GM12878 (cell line): ENCODE results near the gene NUP107. TPM values are rescaled to one million over a fixed set of nuclear protein-coding genes. Genes with fewer than 3 reads are reported as not detected.

Experiments
- ATAC-seq: fragments of 200-7000 bp; cut with Tn5 transposase; 3 replicates; pipeline ENCODE4 v1.9.1; 2020; ENCODE audit warnings: mild to moderate bottlenecking, moderate library complexity
- BruUV-seq: library from RNA; stranded (reverse); fragments of 400-500 nt; replicated peaks from 2 replicates; lab custom pipeline; 2021; lab: Mats Ljungman, UMichigan
- CTCF ChIA-PET: fragments of 300-600 bp; sonication (Branson Sonifier 250); formaldehyde crosslinking; extraction: SDS; loops from one replicate; lab custom pipeline; 2021; ENCODE audit warnings: inconsistent platforms; lab: Yijun Ruan, JAX
- POLR2A ChIA-PET: fragments of 350-600 bp; formaldehyde crosslinking; extraction: SDS; loops from one replicate; lab custom pipeline; 2021; ENCODE audit warnings: inconsistent platforms; lab: Charles Lee
- RAD21 ChIA-PET: fragments of 300-600 bp; sonication (Branson Sonifier 250); formaldehyde crosslinking; loops from one replicate; lab custom pipeline; 2023; ENCODE audit warnings: antibody characterized with exemption; ENCODE audit not compliant: unreplicated experiment; lab: Charles Lee
- SMC1A ChIA-PET: fragments of 300-600 bp; sonication (Branson Sonifier 250); formaldehyde crosslinking; loops from one replicate; lab custom pipeline; 2023; ENCODE audit not compliant: unreplicated experiment, uncharacterized antibody; lab: Charles Lee
- DNase-seq: peaks from one replicate; pipeline ENCODE4 v3.0.0-alpha.2; 2011; ENCODE audit warnings: low read depth, low spot score
- FAIRE-seq: peaks from 3 replicates; lab custom pipeline; 2011; peaks lifted over from hg19 to GRCh38; lab: Jason Lieb, UNC
- H2AFZ ChIP-seq: 2 replicates; pipeline ENCODE4 v1.6.0; 2011; ENCODE audit warnings: low read depth, low read length, control low read depth; ENCODE audit not compliant: control insufficient read depth
- H3K27ac ChIP-seq: 2 replicates; pipeline ENCODE4 v1.5.1; 2011; ENCODE audit warnings: control low read depth; ENCODE audit not compliant: control insufficient read depth, insufficient read depth
- H3K27me3 ChIP-seq, 2 experiments: replicated peaks in 1 of 2; 2 replicates each; pipeline versions ENCODE4 v1.6.0 to v1.6.1; 2011; ENCODE audit warnings: low read length in 1 of 2; ENCODE audit not compliant: control insufficient read depth in 2 of 2, insufficient read depth in 2 of 2
- H3K36me3 ChIP-seq, 2 experiments: 2 replicates each; pipeline ENCODE4 v1.5.1; 2011; ENCODE audit warnings: low read length in 1 of 2; ENCODE audit not compliant: control insufficient read depth in 2 of 2, insufficient read depth in 2 of 2
- H3K4me1 ChIP-seq: 2 replicates; pipeline ENCODE4 v1.6.1; 2011; ENCODE audit warnings: mild to moderate bottlenecking, low read length, moderate library complexity, mixed read lengths; ENCODE audit not compliant: control insufficient read depth, insufficient read depth
- H3K4me2 ChIP-seq: 2 replicates; pipeline ENCODE4 v1.6.0; 2011; ENCODE audit warnings: control low read depth; ENCODE audit not compliant: control insufficient read depth, insufficient read depth
- H3K4me3 ChIP-seq: fragments of 200-600 bp; sonication (generic); 2 replicates; pipeline ENCODE4 v1.5.1; 2016
- H3K79me2 ChIP-seq: 2 replicates; pipeline ENCODE4 v1.6.0; 2011; ENCODE audit warnings: low read length; ENCODE audit not compliant: control insufficient read depth, insufficient read depth
- H3K9ac ChIP-seq: 2 replicates; pipeline ENCODE4 v1.8.0; 2011; ENCODE audit warnings: low read length, control low read depth, mixed read lengths; ENCODE audit not compliant: control insufficient read depth, insufficient read depth
- H3K9me3 ChIP-seq: replicated peaks from 3 replicates; pipeline ENCODE4 v1.5.1; 2011; ENCODE audit warnings: mild to moderate bottlenecking, low read length; ENCODE audit not compliant: control insufficient read depth, insufficient read depth
- H4K20me1 ChIP-seq: 2 replicates; pipeline ENCODE4 v1.6.0; 2011; ENCODE audit not compliant: control insufficient read depth, insufficient read depth
- ATF2 ChIP-seq: IDR thresholded peaks from 2 replicates; pipeline ENCODE4 v1.6.1; 2012; ENCODE audit warnings: low read length, inconsistent platforms
- BACH1 ChIP-seq: fragments of 450-650 bp; IDR thresholded peaks from 2 replicates; pipeline ENCODE4 v1.6.1; 2017; ENCODE audit warnings: mild to moderate bottlenecking, borderline replicate concordance
- BRCA1 ChIP-seq: IDR thresholded peaks from 2 replicates; pipeline ENCODE4 v1.6.1; 2011; ENCODE audit warnings: low read depth, low read length, improper control_type of control experiment
- CBX5 ChIP-seq: sonication (generic); IDR thresholded peaks from 2 replicates; pipeline ENCODE4 v1.6.1; 2016; ENCODE audit warnings: low read depth, moderate library complexity, mild to moderate bottlenecking, inconsistent platforms
- EP300 ChIP-seq, 2 experiments: fragments of 150-350 bp in 1 of 2; IDR thresholded peaks; 2 replicates each; pipeline ENCODE4 v1.6.1; 2011 to 2012; ENCODE audit warnings: low read depth in 2 of 2, low read length in 2 of 2, borderline replicate concordance in 1 of 2, improper control_type of control experiment in 1 of 2, inconsistent platforms in 1 of 2; ENCODE audit not compliant: control insufficient read depth in 1 of 2
- MYB ChIP-seq: fragments of 150-350 bp; IDR thresholded peaks from 2 replicates; pipeline ENCODE4 v1.6.1; 2014; ENCODE audit warnings: mild to moderate bottlenecking, low read depth, low read length, borderline replicate concordance
- NR2C1 ChIP-seq: fragments of 450-650 bp; IDR thresholded peaks from 2 replicates; pipeline ENCODE4 v1.6.1; 2017; ENCODE audit warnings: antibody characterized with exemption, mild to moderate bottlenecking, moderate library complexity
- RUNX3 ChIP-seq: IDR thresholded peaks from 2 replicates; pipeline ENCODE4 v1.6.1; 2012; ENCODE audit warnings: low read length, inconsistent platforms
- TCF12 ChIP-seq: IDR thresholded peaks from 2 replicates; pipeline ENCODE4 v1.6.1; 2011; ENCODE audit warnings: low read depth, mild to moderate bottlenecking, low read length
- TCF3 ChIP-seq: IDR thresholded peaks from 2 replicates; pipeline ENCODE4 v1.6.1; 2012; ENCODE audit warnings: low read depth, mild to moderate bottlenecking, low read length, borderline replicate concordance; ENCODE audit not compliant: insufficient read depth
- WRNIP1 ChIP-seq: IDR thresholded peaks from 2 replicates; pipeline ENCODE4 v1.6.1; 2011; ENCODE audit warnings: low read depth, low read length, improper control_type of control experiment, borderline replicate concordance
- ZNF217 ChIP-seq: fragments of 450-650 bp; IDR thresholded peaks from 2 replicates; pipeline ENCODE4 v1.6.1; 2017; ENCODE audit warnings: antibody characterized with exemption, mild to moderate bottlenecking
- ZNF24 ChIP-seq: fragments of 450-650 bp; IDR thresholded peaks from 2 replicates; pipeline ENCODE4 v1.6.1; 2017; ENCODE audit warnings: antibody characterized with exemption, mild to moderate bottlenecking
- WGBS: methylation state at CpG from one replicate; pipeline ENCODE4 v1.1.6; 2016; ENCODE audit warnings: low lambda C conversion rate; ENCODE audit not compliant: insufficient replicate concordance, insufficient coverage; ENCODE audit errors: missing lambda C conversion rate; 5-methylcytosine and 5-hydroxymethylcytosine counted together
- in situ Hi-C: fragments of 300-500 bp; cut with MboI; formaldehyde crosslinking; loops from 9 replicates; pipeline ENCODE4 v1.14.3; 2018; ENCODE audit warnings: mixed read lengths
- intact Hi-C: fragments of 100-400 bp; cut with micrococcal nuclease; formaldehyde crosslinking; loops from one replicate; pipeline ENCODE4 v1.14.2; 2022; ENCODE audit not compliant: unreplicated experiment
- polyA plus RNA-seq, 11 experiments: library from polyadenylated mRNA; depleted of rRNA in 4 of 11; unstranded in 6 of 11; stranded (reverse) in 5 of 11; fragments of >200 nt; fragmentation: Nextera tagmentation in 4 of 11; fragmentation: Illumina TruSeq in 1 of 11; extraction: Ambion mirVana in 4 of 11; extraction: Trizol in 1 of 11; gene quantifications; 1 replicate in 1 of 11; 2 replicates in 10 of 11; pipeline versions ENCODE4 v1.2.1 to v1.2.3, GENCODE V29; 2011 to 2016; ENCODE audit warnings: inconsistent platforms in 2 of 11, missing spikeins in 2 of 11, low read depth in 1 of 11
- total RNA-seq, 4 experiments: library from RNA; depleted of rRNA in 3 of 4; stranded (reverse); fragments of >200 nt in 3 of 4; fragmentation: Illumina TruSeq in 1 of 4; extraction: Trizol in 1 of 4; gene quantifications; 2 replicates each; pipeline versions ENCODE4 v1.2.1 to v1.2.3, GENCODE V29; 2013 to 2021
- TF ChIP-seq, protein P1 (sequence below): fragments of 150-350 bp; IDR thresholded peaks from 2 replicates; pipeline ENCODE4 v1.6.1; 2016; ENCODE audit warnings: low read depth, low read length

NUP107 gene
- total and polyA plus RNA-seq, 10 of the 15 experiments (the other 5 are each of a cell fraction or from before 2014, with no cell fraction given): 73.4 to 132 (median 92.4) TPM

GRCh38 chr12:68790081-68790951 lies 103.5 kb downstream of the NUP107 start (continued):
- TF ChIP-seq, protein P1, sequence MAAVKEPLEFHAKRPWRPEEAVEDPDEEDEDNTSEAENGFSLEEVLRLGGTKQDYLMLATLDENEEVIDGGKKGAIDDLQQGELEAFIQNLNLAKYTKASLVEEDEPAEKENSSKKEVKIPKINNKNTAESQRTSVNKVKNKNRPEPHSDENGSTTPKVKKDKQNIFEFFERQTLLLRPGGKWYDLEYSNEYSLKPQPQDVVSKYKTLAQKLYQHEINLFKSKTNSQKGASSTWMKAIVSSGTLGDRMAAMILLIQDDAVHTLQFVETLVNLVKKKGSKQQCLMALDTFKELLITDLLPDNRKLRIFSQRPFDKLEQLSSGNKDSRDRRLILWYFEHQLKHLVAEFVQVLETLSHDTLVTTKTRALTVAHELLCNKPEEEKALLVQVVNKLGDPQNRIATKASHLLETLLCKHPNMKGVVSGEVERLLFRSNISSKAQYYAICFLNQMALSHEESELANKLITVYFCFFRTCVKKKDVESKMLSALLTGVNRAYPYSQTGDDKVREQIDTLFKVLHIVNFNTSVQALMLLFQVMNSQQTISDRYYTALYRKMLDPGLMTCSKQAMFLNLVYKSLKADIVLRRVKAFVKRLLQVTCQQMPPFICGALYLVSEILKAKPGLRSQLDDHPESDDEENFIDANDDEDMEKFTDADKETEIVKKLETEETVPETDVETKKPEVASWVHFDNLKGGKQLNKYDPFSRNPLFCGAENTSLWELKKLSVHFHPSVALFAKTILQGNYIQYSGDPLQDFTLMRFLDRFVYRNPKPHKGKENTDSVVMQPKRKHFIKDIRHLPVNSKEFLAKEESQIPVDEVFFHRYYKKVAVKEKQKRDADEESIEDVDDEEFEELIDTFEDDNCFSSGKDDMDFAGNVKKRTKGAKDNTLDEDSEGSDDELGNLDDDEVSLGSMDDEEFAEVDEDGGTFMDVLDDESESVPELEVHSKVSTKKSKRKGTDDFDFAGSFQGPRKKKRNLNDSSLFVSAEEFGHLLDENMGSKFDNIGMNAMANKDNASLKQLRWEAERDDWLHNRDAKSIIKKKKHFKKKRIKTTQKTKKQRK: no peak
- TF ChIP-seq TCF12 (no peak), BRCA1 (no peak), NR2C1 (no peak), RUNX3 (no peak), ZNF217 (no peak)

- RAD21 ChIA-PET: no interaction called here
- no peak overlapping the region for H3K4me2 ChIP-seq
- H2AFZ ChIP-seq: no peak overlapping the region
- TF ChIP-seq BACH1 (no peak), WRNIP1 (no peak), ATF2 (no peak), TCF3 (no peak), EP300 (IDR thresholded peaks at IDR 0.05; ENCODE audit: borderline replicate concordance in 1 of 2, control insufficient read depth in 1 of 2, low read depth in 2 of 2, low read length in 2 of 2) (no peak), CBX5 (no peak), ZNF24 (no peak), MYB (no peak)
Observed at GRCh38 chr12:68790952-68791234, 104.1 kb downstream of the NUP107 start.

More at GRCh38 chr12:68790952-68791234, 104.1 kb downstream of the NUP107 start:
- ChIA-PET SMC1A (no interaction called here), CTCF (no interaction called here), POLR2A (interaction anchor here (0.7 kb wide), 1 partner anchor 9 kb away, joined by 3 read pairs; no protein-coding TSS in a partner anchor)
- DNase-seq: no peak
- in situ Hi-C loops: no loop called here
- ATAC-seq: no peak
- Histone ChIP-seq H3K27me3 (no peaks in the 10 kb centered on the region), H4K20me1 (no peaks in the 10 kb centered on the region), H3K9me3 (no peaks in the 10 kb centered on the region; the same call in 2 of the 3 replicates), H3K36me3 (no peaks in the 10 kb centered on the region), H3K27ac (no peak overlapping the region), H3K79me2 (no peaks in the 10 kb centered on the region), H3K4me3 (no peak overlapping the region), H3K9ac (no peak overlapping the region), H3K4me1 (no peaks in the 10 kb centered on the region; the same call in 1 of the 2 replicates)
- no peak for FAIRE-seq
- 66% methylated on average over 3 of the region's 3 CpGs for WGBS
- no TSS peak for BruUV-seq
- intact Hi-C loops: no loop called here
